Measurements from ENCODE around the gene RPP38. TPM values are rescaled to one million over a fixed set of nuclear protein-coding genes. Genes with fewer than 3 reads are reported as not detected.

The RPP38 gene
- total and polyA plus RNA-seq, 2 of the 8 experiments (the other 6 are each of a cell fraction or from before 2014, with no cell fraction given) = 20.8 to 23.3 TPM

DNA sequence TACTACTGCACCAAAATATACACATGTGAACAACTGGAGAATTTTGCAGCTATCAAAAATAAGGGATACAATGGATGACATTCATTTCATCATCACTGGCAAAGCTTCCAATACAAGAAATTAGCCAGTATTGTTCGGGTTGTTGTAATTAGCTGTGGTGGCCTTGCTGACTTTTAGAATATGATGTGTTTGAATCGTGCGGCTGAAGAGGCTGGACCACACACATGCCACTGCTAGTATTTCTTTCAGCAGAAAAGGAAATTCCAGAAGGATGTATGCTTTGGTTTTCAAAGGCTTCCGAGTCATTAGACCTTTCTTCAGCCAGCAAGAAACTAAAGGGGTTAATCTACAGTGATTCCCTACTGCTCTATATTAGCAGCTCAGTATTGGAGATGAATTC is 16.6 kb downstream of the RPP38 start:
- no peaks in the 10 kb centered on the region for H3K79me1 ChIP-seq (ENCODE audit: low read depth, low read length)
- WGBS, 2 experiments (ENCODE audit: extremely low coverage in 1 of 2, insufficient coverage in 1 of 2, insufficient read length in 1 of 2, insufficient replicate concordance in 2 of 2, low coverage in 1 of 2, low lambda C conversion rate in 2 of 2, missing lambda C conversion rate in 1 of 2) = 96% methylated on average over 4 of the region's 4 CpGs; no CpG with 5 or more reads in 1 of the 2 experiments
- CTCF ChIA-PET (ENCODE audit: partially characterized antibody) = interaction anchor here (0.9 to 1.4 kb wide), 2 partner anchors 8 to 141 kb away, joined by 3 to 4 read pairs; no protein-coding TSS in a partner anchor
- no peak for TF ChIP-seq RFX5 (IDR thresholded peaks at IDR 0.05; ENCODE audit: borderline replicate concordance, low read depth, low read length)
- no peak for TF ChIP-seq CHD2 (IDR thresholded peaks at IDR 0.05; ENCODE audit: low read length)
- TF ChIP-seq HDAC2 (IDR thresholded peaks at IDR 0.05; ENCODE audit: borderline replicate concordance in 1 of 2, low read depth in 2 of 2, low read length in 2 of 2) = no peak
- TF ChIP-seq BACH1 (IDR thresholded peaks at IDR 0.05; ENCODE audit: low read length) = no peak
- TF ChIP-seq SP2 (IDR thresholded peaks at IDR 0.05; ENCODE audit: low read length) = no peak
- TF ChIP-seq GABPA (IDR thresholded peaks at IDR 0.05; ENCODE audit: borderline replicate concordance, insufficient read depth, low read length) = no peak
- no peak for TF ChIP-seq BCL11A (IDR thresholded peaks at IDR 0.05; ENCODE audit: low read depth in 2 of 2, low read length in 2 of 2)
- no peak for TF ChIP-seq HDAC6 (IDR thresholded peaks at IDR 0.05; ENCODE audit: low read depth, low read length)
- no peak for TF ChIP-seq FOSL1 (IDR thresholded peaks at IDR 0.05; ENCODE audit: insufficient read depth, low read depth, low read length)
- no peak for TF ChIP-seq RXRA (IDR thresholded peaks at IDR 0.05; ENCODE audit: insufficient read depth, low read depth, low read length)
- TF ChIP-seq, protein P1, sequence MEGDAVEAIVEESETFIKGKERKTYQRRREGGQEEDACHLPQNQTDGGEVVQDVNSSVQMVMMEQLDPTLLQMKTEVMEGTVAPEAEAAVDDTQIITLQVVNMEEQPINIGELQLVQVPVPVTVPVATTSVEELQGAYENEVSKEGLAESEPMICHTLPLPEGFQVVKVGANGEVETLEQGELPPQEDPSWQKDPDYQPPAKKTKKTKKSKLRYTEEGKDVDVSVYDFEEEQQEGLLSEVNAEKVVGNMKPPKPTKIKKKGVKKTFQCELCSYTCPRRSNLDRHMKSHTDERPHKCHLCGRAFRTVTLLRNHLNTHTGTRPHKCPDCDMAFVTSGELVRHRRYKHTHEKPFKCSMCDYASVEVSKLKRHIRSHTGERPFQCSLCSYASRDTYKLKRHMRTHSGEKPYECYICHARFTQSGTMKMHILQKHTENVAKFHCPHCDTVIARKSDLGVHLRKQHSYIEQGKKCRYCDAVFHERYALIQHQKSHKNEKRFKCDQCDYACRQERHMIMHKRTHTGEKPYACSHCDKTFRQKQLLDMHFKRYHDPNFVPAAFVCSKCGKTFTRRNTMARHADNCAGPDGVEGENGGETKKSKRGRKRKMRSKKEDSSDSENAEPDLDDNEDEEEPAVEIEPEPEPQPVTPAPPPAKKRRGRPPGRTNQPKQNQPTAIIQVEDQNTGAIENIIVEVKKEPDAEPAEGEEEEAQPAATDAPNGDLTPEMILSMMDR (IDR thresholded peaks at IDR 0.05; ENCODE audit: control extremely low read depth in 1 of 3, insufficient read depth in 1 of 3, low read depth in 1 of 3, low read length in 3 of 3) = no peak
- no peak for TF ChIP-seq TEAD4 (IDR thresholded peaks at IDR 0.05; ENCODE audit: low read depth, low read length)

More for the DNA sequence above, 16.6 kb downstream of the RPP38 start:
- Histone ChIP-seq H2BK20ac (ENCODE audit: low read length) (no peak overlapping the region), H3K27me3 (replicated peaks in 1 of 4; ENCODE audit: control insufficient read depth in 3 of 4, extremely low read depth in 1 of 4, insufficient read depth in 3 of 4, low read length in 3 of 4) (no peaks in the 10 kb centered on the region), H3K27ac (ENCODE audit: low read depth, low read length) (no peak overlapping the region), H2BK12ac (ENCODE audit: low read depth, low read length) (no peak overlapping the region), H4K91ac (replicated peaks; ENCODE audit: insufficient read length, low read length) (no peak overlapping the region), H3K4ac (replicated peaks; ENCODE audit: insufficient read length, low read depth, low read length) (no peak overlapping the region), H2BK120ac (replicated peaks; ENCODE audit: low read depth, low read length) (no peak overlapping the region), H3K14ac (ENCODE audit: insufficient read length) (no peak overlapping the region), H4K5ac (ENCODE audit: insufficient read length, low read depth, low read length) (no peak overlapping the region), H3K79me2 (ENCODE audit: control insufficient read depth in 1 of 2, insufficient read depth in 2 of 2, low read length in 2 of 2) (no peaks in the 10 kb centered on the region), H3K9ac (replicated peaks in 1 of 4; ENCODE audit: extremely low read depth in 1 of 4, low read depth in 3 of 4, low read length in 3 of 4) (no peak overlapping the region), H3K36me3 (ENCODE audit: control insufficient read depth in 2 of 4, insufficient read depth in 4 of 4, low read length in 3 of 4) (peaks cover 0 to 8% (median 1%) of the 10 kb centered on the region in 4 experiments; a peak in 6 of 8 replicates), H3K4me1 (replicated peaks in 1 of 4; ENCODE audit: control insufficient read depth in 3 of 4, insufficient read depth in 4 of 4, low read length in 3 of 4) (no peaks in the 10 kb centered on the region), H3K18ac (ENCODE audit: extremely low read depth, low read length) (no peak overlapping the region), H4K8ac (ENCODE audit: extremely low read depth, insufficient read depth, low read length) (no peak overlapping the region), H3K4me2 (ENCODE audit: insufficient read depth in 1 of 2, low read depth in 2 of 2, low read length in 2 of 2) (no peak overlapping the region), H2AFZ (ENCODE audit: low read length) (no peak overlapping the region), H2BK5ac (ENCODE audit: low read depth, low read length) (no peak overlapping the region), H2AK5ac (ENCODE audit: low read depth, low read length) (no peak overlapping the region), H2BK15ac (ENCODE audit: low read length) (no peak overlapping the region), H3K56ac (replicated peaks; ENCODE audit: insufficient read length, low read depth, low read length) (no peak overlapping the region), H4K20me1 (replicated peaks in 1 of 2; ENCODE audit: control insufficient read depth in 1 of 2, insufficient read depth in 2 of 2, low read length in 2 of 2) (no peaks in the 10 kb centered on the region), H3K23ac (ENCODE audit: insufficient read length) (no peak overlapping the region), H3K23me2 (ENCODE audit: low read depth, low read length) (no peaks in the 10 kb centered on the region), H3K9me3 (ENCODE audit: insufficient read depth in 2 of 2, low read depth in 1 of 2, low read length in 1 of 2) (no peaks in the 10 kb centered on the region), H3K4me3 (ENCODE audit: extremely low read depth in 1 of 4, insufficient read depth in 2 of 4, low read depth in 3 of 4, low read length in 4 of 4) (no peak overlapping the region)
- FAIRE-seq (no peak), DNase-seq (ENCODE audit: low read depth in 1 of 2, low spot score in 2 of 2) (no peak)
- POLR2A ChIA-PET (ENCODE audit: partially characterized antibody) = no interaction called here
